Endothelial cell of umbilical vein (primary cell): ENCODE data around the gene NDUFA5. TPM values are rescaled to one million over a fixed set of nuclear protein-coding genes. Genes with fewer than 3 reads are reported as not detected.

Source experiments
- BruUV-seq: library from RNA; stranded (reverse); fragments of 400-500 nt; replicated peaks from 2 replicates; lab custom pipeline; 2021; lab: Mats Ljungman, UMichigan
- CTCF ChIA-PET: fragments of 300-600, 350-600 bp; sonication (Branson Sonifier 250); formaldehyde crosslinking; loops from one replicate; lab custom pipeline; 2021; ENCODE audit warnings: antibody characterized with exemption, inconsistent platforms; lab: Charles Lee
- POLR2A ChIA-PET: fragments of 300-600, 350-600 bp; sonication (Branson Sonifier 250); formaldehyde crosslinking; loops from one replicate; lab custom pipeline; 2021; ENCODE audit warnings: antibody characterized with exemption, inconsistent platforms; lab: Charles Lee
- DNase-seq: peaks from one replicate; pipeline ENCODE4 v3.0.0-alpha.2; 2011; ENCODE audit warnings: low read depth, low spot score
- FAIRE-seq: peaks from 2 replicates; lab custom pipeline; 2011; peaks lifted over from hg19 to GRCh38; lab: Jason Lieb, UNC
- H2AFZ ChIP-seq: 2 replicates; pipeline ENCODE4 v1.6.0; 2012; ENCODE audit warnings: low read depth, low read length, control low read depth, inconsistent platforms
- H3K27ac ChIP-seq: 2 replicates; pipeline ENCODE4 v1.5.1; 2011; ENCODE audit warnings: low read depth, mild to moderate bottlenecking, control low read depth, low read length, moderate library complexity; ENCODE audit not compliant: insufficient read depth
- H3K27me3 ChIP-seq, 2 experiments: 2 replicates each; pipeline versions ENCODE4 v1.6.0 to v1.6.1; 2011; ENCODE audit warnings: low read length in 2 of 2, mixed read lengths in 1 of 2; ENCODE audit not compliant: control insufficient read depth in 2 of 2, insufficient read depth in 2 of 2
- H3K36me3 ChIP-seq, 2 experiments: 2 replicates in 1 of 2; 3 replicates in 1 of 2; pipeline ENCODE4 v1.5.1; 2011; ENCODE audit warnings: low read length in 2 of 2, mild to moderate bottlenecking in 1 of 2, moderate library complexity in 1 of 2; ENCODE audit not compliant: control insufficient read depth in 2 of 2, insufficient read depth in 2 of 2; ENCODE audit errors: extremely low read depth in 1 of 2
- H3K4me1 ChIP-seq: 3 replicates; pipeline ENCODE4 v1.5.1; 2011; ENCODE audit warnings: mild to moderate bottlenecking, low read length; ENCODE audit not compliant: control insufficient read depth, insufficient read depth; ENCODE audit errors: extremely low read depth
- H3K4me2 ChIP-seq: 2 replicates; pipeline ENCODE4 v1.6.1; 2011; ENCODE audit warnings: low read length, control low read depth, mixed read lengths; ENCODE audit not compliant: insufficient read depth
- H3K4me3 ChIP-seq, 3 experiments: fragments of 200-600 bp in 1 of 3; sonication (generic), shearing (Covaris generic) in 1 of 3; replicated peaks in 1 of 3; 2 replicates each; pipeline ENCODE4 v1.5.1; 2011 to 2016; ENCODE audit warnings: control low read depth in 3 of 3, low read length in 3 of 3, mild to moderate bottlenecking in 2 of 3, inconsistent platforms in 1 of 3, low read depth in 1 of 3, moderate library complexity in 1 of 3; ENCODE audit not compliant: insufficient read depth in 1 of 3
- H3K79me2 ChIP-seq: 2 replicates; pipeline ENCODE4 v1.6.0; 2012; ENCODE audit warnings: low read length, inconsistent platforms; ENCODE audit not compliant: control insufficient read depth, insufficient read depth
- H3K9ac ChIP-seq: replicated peaks from 2 replicates; pipeline ENCODE3; 2011; ENCODE audit warnings: low read length, control low read depth; ENCODE audit not compliant: insufficient read depth; ENCODE audit errors: extremely low read depth
- H3K9me1 ChIP-seq: replicated peaks from 3 replicates; pipeline ENCODE4 v1.6.0; 2011; ENCODE audit warnings: mild to moderate bottlenecking, low read length; ENCODE audit not compliant: control insufficient read depth, insufficient read depth; ENCODE audit errors: extremely low read depth
- H3K9me3 ChIP-seq: replicated peaks from 2 replicates; pipeline ENCODE4 v1.5.1; 2012; ENCODE audit warnings: low read length, inconsistent platforms; ENCODE audit not compliant: control insufficient read depth, insufficient read depth
- H4K20me1 ChIP-seq: replicated peaks from 2 replicates; pipeline ENCODE3; 2011; ENCODE audit warnings: mild to moderate bottlenecking, low read length; ENCODE audit not compliant: control insufficient read depth, insufficient read depth; ENCODE audit errors: extremely low read depth
- CTCF ChIP-seq, 2 donors: IDR thresholded peaks; 1 replicate in 1 of 2; 2 replicates in 1 of 2; pipeline ENCODE4 v1.5.1; 2011; ENCODE audit warnings: low read length in 2 of 2, mild to moderate bottlenecking in 2 of 2, moderate library complexity in 2 of 2, control low read depth in 1 of 2, inconsistent platforms in 1 of 2, low read depth in 1 of 2; ENCODE audit not compliant: insufficient read depth in 1 of 2; ENCODE audit errors: extremely low read depth in 1 of 2
- EZH2 ChIP-seq: IDR thresholded peaks from 2 replicates; pipeline ENCODE4 v1.6.1; 2012; ENCODE audit warnings: borderline replicate concordance, low read depth, mild to moderate bottlenecking, moderate library complexity, low read length, inconsistent platforms; ENCODE audit not compliant: severe bottlenecking
- FOS ChIP-seq: IDR thresholded peaks from 2 replicates; pipeline ENCODE4 v1.6.1; 2011; ENCODE audit warnings: mild to moderate bottlenecking, low read length, moderate library complexity, borderline replicate concordance; ENCODE audit not compliant: insufficient read depth
- GATA2 ChIP-seq: IDR thresholded peaks from 2 replicates; pipeline ENCODE4 v1.7.0; 2011; ENCODE audit warnings: low read depth, mild to moderate bottlenecking, moderate library complexity, mixed read lengths, low read length; ENCODE audit not compliant: insufficient read length, insufficient read depth
- JUN ChIP-seq: IDR thresholded peaks from 2 replicates; pipeline ENCODE4 v1.6.1; 2011; ENCODE audit warnings: borderline replicate concordance, low read depth; ENCODE audit not compliant: insufficient read length, insufficient read depth
- MAX ChIP-seq: IDR thresholded peaks from 2 replicates; pipeline ENCODE4 v1.6.1; 2011; ENCODE audit not compliant: insufficient read depth, insufficient read length
- MYC ChIP-seq: IDR thresholded peaks from one replicate; pipeline ENCODE4 v1.6.1; 2011; ENCODE audit warnings: mild to moderate bottlenecking, low read depth, low read length
- POLR2A ChIP-seq: IDR thresholded peaks from 2 replicates; pipeline ENCODE4 v1.6.1; 2012; ENCODE audit warnings: low read depth, mild to moderate bottlenecking, control low read depth, low read length
- POLR2AphosphoS5 ChIP-seq: IDR thresholded peaks from 2 replicates; pipeline ENCODE4 v1.6.1; 2012; ENCODE audit warnings: low read depth, mild to moderate bottlenecking, control low read depth, low read length, moderate library complexity; ENCODE audit not compliant: insufficient read depth
- dilution Hi-C: fragments of 300-500 bp; cut with MboI; formaldehyde crosslinking; loops from one replicate; pipeline ENCODE4 v1.15.0; 2019; ENCODE audit warnings: low sequenced_read_pairs; ENCODE audit not compliant: extremely low pct_ligation_motif_present
- intact Hi-C: fragments of 100-400 bp; cut with micrococcal nuclease; formaldehyde crosslinking; loops from one replicate; pipeline ENCODE4 v1.10.0; 2022
- polyA plus RNA-seq, 4 experiments: library from polyadenylated mRNA; depleted of rRNA in 3 of 4; stranded (reverse) in 3 of 4; unstranded in 1 of 4; fragments of >200 nt; gene quantifications; 2 replicates each; pipeline versions ENCODE4 v1.2.1 to v1.2.3, GENCODE V29; 2011 to 2012; ENCODE audit warnings: missing spikeins in 1 of 4
- total RNA-seq: library from RNA; stranded (reverse); gene quantifications from 2 replicates; pipeline ENCODE4 v1.2.3, GENCODE V29; 2021

NDUFA5 gene
- total and polyA plus RNA-seq, 2 donors (not counting 3 experiments of a cell fraction or from before 2014, with no cell fraction given), result 6.2 to 62.3 TPM

- TF ChIP-seq POLR2AphosphoS5 (no peak), MAX (no peak), JUN (no peak), CTCF (IDR thresholded peaks at IDR 0.05; ENCODE audit: extremely low read depth in 1 of 2, insufficient read depth in 1 of 2, low read depth in 1 of 2, low read length in 2 of 2) (no peak), POLR2A (no peak), FOS (no peak), MYC (no peak), GATA2 (no peak), EZH2 (no peak)
- no peak overlapping the region for H3K9ac ChIP-seq
- DNase-seq (no peak), FAIRE-seq (no peak)
- ChIA-PET CTCF (interaction anchor here (1.0 kb wide), 1 partner anchor 283 kb away, joined by 3 read pairs; no protein-coding TSS in a partner anchor), POLR2A (no interaction called here)
- no peaks in the 10 kb centered on the region for H4K20me1 ChIP-seq
- no peaks in the 10 kb centered on the region for H3K27me3 ChIP-seq
- no peaks in the 10 kb centered on the region for H3K79me2 ChIP-seq
- intact Hi-C loops, result no loop called here
- no peak overlapping the region for H3K4me2 ChIP-seq
- H3K4me3 ChIP-seq, result no peak overlapping the region
- no peaks in the 10 kb centered on the region for H3K4me1 ChIP-seq
- no peak overlapping the region for H3K27ac ChIP-seq
- dilution Hi-C loops, result no loop called here
- no peaks in the 10 kb centered on the region for H3K9me1 ChIP-seq
- H2AFZ ChIP-seq, result no peak overlapping the region
- H3K36me3 ChIP-seq, result no peaks in the 10 kb centered on the region
- no peaks in the 10 kb centered on the region for H3K9me3 ChIP-seq
- BruUV-seq, result no TSS peak
Measured at GRCh38 chr7:123588376-123588775, 30.8 kb upstream of the NDUFA5 start.
